ENCODE results near the gene QPRT. TPM values are rescaled to one million over a fixed set of nuclear protein-coding genes. Genes with fewer than 3 reads are reported as not detected.

QPRT gene
- total and polyA plus RNA-seq, 2 of the 8 experiments (the other 6 are each of a cell fraction or from before 2014, with no cell fraction given): 89.0 to 102 TPM

- no peaks in the 10 kb centered on the region for H3K27me3 ChIP-seq (replicated peaks in 1 of 4; ENCODE audit: control insufficient read depth in 3 of 4, extremely low read depth in 1 of 4, insufficient read depth in 3 of 4, low read length in 3 of 4)
- H3K23me2 ChIP-seq (ENCODE audit: low read depth, low read length): peaks cover 3% of the 10 kb centered on the region; the same call in 1 of the 2 replicates
- POLR2A ChIA-PET (ENCODE audit: partially characterized antibody): interaction anchor here (0.7 to 10.5 kb wide), 4 partner anchors 14 to 53 kb away, joined by 3 to 130 read pairs (median 6); no protein-coding TSS in a partner anchor
- no peak overlapping the region for H3K56ac ChIP-seq (replicated peaks; ENCODE audit: insufficient read length, low read depth, low read length)
- 0 out of 7 replicates have a peak overlapping the region, but pooled peaks of 1 of the 4 experiments have one; percentile 32 for H3K9ac ChIP-seq (replicated peaks in 1 of 4; ENCODE audit: extremely low read depth in 1 of 4, low read depth in 3 of 4, low read length in 3 of 4)
- no peak overlapping the region for H4K8ac ChIP-seq (ENCODE audit: extremely low read depth, insufficient read depth, low read length)
- H3K23ac ChIP-seq (ENCODE audit: insufficient read length): no peak overlapping the region
- H3K14ac ChIP-seq (ENCODE audit: insufficient read length): no peak overlapping the region
- H2AFZ ChIP-seq (ENCODE audit: low read length): no peak overlapping the region
- H3K36me3 ChIP-seq (ENCODE audit: control insufficient read depth in 2 of 4, insufficient read depth in 4 of 4, low read length in 3 of 4): no peaks in the 10 kb centered on the region
- 0 out of 2 replicates have a peak overlapping the region, but pooled peaks have one; percentile 31 for H2BK15ac ChIP-seq (ENCODE audit: low read length)
- no peaks in the 10 kb centered on the region for H3K79me1 ChIP-seq (ENCODE audit: low read depth, low read length)
- H2AK5ac ChIP-seq (ENCODE audit: low read depth, low read length): no peak overlapping the region
- FAIRE-seq: no peak
- no peak overlapping the region for H3K4me3 ChIP-seq (ENCODE audit: extremely low read depth in 1 of 4, insufficient read depth in 2 of 4, low read depth in 3 of 4, low read length in 4 of 4)
- no peaks in the 10 kb centered on the region for H3K79me2 ChIP-seq (ENCODE audit: control insufficient read depth in 1 of 2, insufficient read depth in 2 of 2, low read length in 2 of 2)
- H3K4ac ChIP-seq (replicated peaks; ENCODE audit: insufficient read length, low read depth, low read length): no peak overlapping the region
- TF ChIP-seq JUN (IDR thresholded peaks at IDR 0.05; ENCODE audit: low read depth, low read length): no peak
- 0 out of 2 replicates have a peak overlapping the region, but pooled peaks have one; percentile 39 for H2BK12ac ChIP-seq (ENCODE audit: low read depth, low read length)
- H3K27ac ChIP-seq (ENCODE audit: low read depth, low read length): no peak overlapping the region
- no peak overlapping the region for H4K5ac ChIP-seq (ENCODE audit: insufficient read length, low read depth, low read length)
- CTCF ChIA-PET (ENCODE audit: partially characterized antibody): interaction anchor here (0.8 to 2.0 kb wide), 5 partner anchors 12 to 55 kb away, joined by 3 to 6 read pairs (median 3); no protein-coding TSS in a partner anchor
- no peak overlapping the region for H3K4me2 ChIP-seq (ENCODE audit: insufficient read depth in 1 of 2, low read depth in 2 of 2, low read length in 2 of 2)
- no peak overlapping the region for H2BK120ac ChIP-seq (replicated peaks; ENCODE audit: low read depth, low read length)
- WGBS, 2 experiments (ENCODE audit: extremely low coverage in 1 of 2, insufficient coverage in 1 of 2, insufficient read length in 1 of 2, insufficient replicate concordance in 2 of 2, low coverage in 1 of 2, low lambda C conversion rate in 2 of 2, missing lambda C conversion rate in 1 of 2): 84% methylated on average over 13 of the region's 13 CpGs; no CpG with 5 or more reads in 1 of the 2 experiments
- H4K20me1 ChIP-seq (replicated peaks in 1 of 2; ENCODE audit: control insufficient read depth in 1 of 2, insufficient read depth in 2 of 2, low read length in 2 of 2): no peaks in the 10 kb centered on the region
- H3K18ac ChIP-seq (ENCODE audit: extremely low read depth, low read length): no peak overlapping the region
- no peaks in the 10 kb centered on the region for H3K9me3 ChIP-seq (ENCODE audit: insufficient read depth in 2 of 2, low read depth in 1 of 2, low read length in 1 of 2)
- DNase-seq (ENCODE audit: low read depth in 1 of 2, low spot score in 2 of 2): no peak
- H4K91ac ChIP-seq (replicated peaks; ENCODE audit: insufficient read length, low read length): peak overlapping the region; percentile 84
- no peak overlapping the region for H2BK20ac ChIP-seq (ENCODE audit: low read length)
- H2BK5ac ChIP-seq (ENCODE audit: low read depth, low read length): peak overlapping the region; percentile 56; the same call in 1 of the 2 replicates
- peaks cover 0 to 8% (median 2%) of the 10 kb centered on the region in 4 experiments; a peak in 6 of 7 replicates for H3K4me1 ChIP-seq (replicated peaks in 1 of 4; ENCODE audit: control insufficient read depth in 3 of 4, insufficient read depth in 4 of 4, low read length in 3 of 4)
These were observed 4.8 kb upstream of the QPRT start for GRCh38 chr16:29674188-29674587.
